Loucy (cell line): Measurements from ENCODE around the gene FADS2.

Source experiments
- H2AFZ ChIP-seq: fragments of 200-600 bp; sonication (generic); 2 replicates; pipeline ENCODE4 v1.6.0; 2016; ENCODE audit warnings: antibody characterized with exemption, mild to moderate bottlenecking, low read length, moderate library complexity
- H3F3A ChIP-seq: fragments of 200-600 bp; 2 replicates; pipeline ENCODE4 v1.6.0; 2016; ENCODE audit warnings: antibody characterized with exemption, low read depth, mild to moderate bottlenecking
- H3K27me3 ChIP-seq: fragments of 200-600 bp; sonication (generic); 2 replicates; pipeline ENCODE4 v1.6.1; 2014; ENCODE audit warnings: low read length, mild to moderate bottlenecking; ENCODE audit not compliant: insufficient read depth, poor library complexity, severe bottlenecking
- H3K36me3 ChIP-seq: fragments of 200-600 bp; sonication (generic); 2 replicates; pipeline ENCODE4 v1.6.1; 2016; ENCODE audit warnings: low read length; ENCODE audit not compliant: insufficient read depth
- H3K4me1 ChIP-seq: fragments of 200-600 bp; sonication (generic); 2 replicates; pipeline ENCODE4 v1.5.1; 2014; ENCODE audit warnings: low read length, mild to moderate bottlenecking; ENCODE audit not compliant: insufficient read depth, poor library complexity, severe bottlenecking
- H3K4me2 ChIP-seq: fragments of 200-600 bp; sonication (generic); 2 replicates; pipeline ENCODE4 v1.6.0; 2014; ENCODE audit warnings: antibody characterized with exemption, low read length, low read depth, mild to moderate bottlenecking; ENCODE audit not compliant: poor library complexity, severe bottlenecking
- H3K4me3 ChIP-seq: fragments of 200-600 bp; sonication (generic); 2 replicates; pipeline ENCODE4 v1.5.1; 2014; ENCODE audit warnings: low read length, mild to moderate bottlenecking, mixed read lengths; ENCODE audit not compliant: poor library complexity, severe bottlenecking
- H3K79me2 ChIP-seq: fragments of 200-600 bp; sonication (generic); 2 replicates; pipeline ENCODE4 v1.6.1; 2014; ENCODE audit warnings: low read length; ENCODE audit not compliant: insufficient read depth
- H3K9ac ChIP-seq: fragments of 200-600 bp; sonication (generic); 2 replicates; pipeline ENCODE4 v1.6.0; 2014; ENCODE audit warnings: mild to moderate bottlenecking, low read depth, low read length, moderate library complexity; ENCODE audit not compliant: poor library complexity, severe bottlenecking
- H3K9me2 ChIP-seq: fragments of 200-600 bp; sonication (generic); replicated peaks from 2 replicates; pipeline ENCODE4 v1.6.1; 2016; ENCODE audit warnings: low read depth, low read length, mixed read lengths
- H3K9me3 ChIP-seq: fragments of 200-600 bp; sonication (generic); 2 replicates; pipeline ENCODE4 v1.6.1; 2014; ENCODE audit warnings: mild to moderate bottlenecking, antibody characterized with exemption, low read length, low read depth; ENCODE audit not compliant: insufficient read depth
- H4K20me1 ChIP-seq: fragments of 200-600 bp; sonication (generic); 2 replicates; pipeline ENCODE4 v1.6.0; 2014; ENCODE audit warnings: antibody characterized with exemption, low read length, mild to moderate bottlenecking; ENCODE audit not compliant: insufficient read depth, poor library complexity, severe bottlenecking
- CTCF ChIP-seq: fragments of 200-600 bp; sonication (generic); conservative IDR thresholded peaks from 2 replicates; pipeline ENCODE4 v1.5.1; 2014; ENCODE audit warnings: mild to moderate bottlenecking, antibody characterized with exemption, low read length
- EZH2phosphoT487 ChIP-seq: fragments of 200-600 bp; IDR thresholded peaks from 2 replicates; pipeline ENCODE4 v1.6.1; 2018; ENCODE audit warnings: antibody characterized with exemption, mild to moderate bottlenecking, moderate library complexity, borderline replicate concordance

Gene FADS2

GRCh38 chr11:61850687-61851086, 22.6 kb downstream of the FADS2 start:
- Histone ChIP-seq H3F3A (no peaks in the 10 kb centered on the region; the same call in 1 of the 2 replicates), H3K4me1 (no peaks in the 10 kb centered on the region), H2AFZ (no peak overlapping the region), H3K27me3 (no peaks in the 10 kb centered on the region), H3K4me2 (no peak overlapping the region), H3K9ac (no peak overlapping the region), H3K9me2 (no peaks in the 10 kb centered on the region), H3K79me2 (peaks cover 36% of the 10 kb centered on the region; the same call in 1 of the 2 replicates), H3K9me3 (no peaks in the 10 kb centered on the region), H4K20me1 (peaks cover 54% of the 10 kb centered on the region), H3K36me3 (peaks cover 97% of the 10 kb centered on the region), H3K4me3 (no peak overlapping the region)
- no peak for TF ChIP-seq EZH2phosphoT487
- no peak for TF ChIP-seq CTCF

- peaks cover 97% of the 10 kb centered on the region for H3K36me3 ChIP-seq
- H3F3A ChIP-seq, result no peaks in the 10 kb centered on the region; the same call in 1 of the 2 replicates
- no peak overlapping the region for H3K9ac ChIP-seq
- H2AFZ ChIP-seq, result no peak overlapping the region
- no peaks in the 10 kb centered on the region for H3K9me2 ChIP-seq
- no peaks in the 10 kb centered on the region for H3K9me3 ChIP-seq
- H3K79me2 ChIP-seq, result peaks cover 32% of the 10 kb centered on the region; the same call in 1 of the 2 replicates
- H3K4me2 ChIP-seq, result no peak overlapping the region
- H4K20me1 ChIP-seq, result peaks cover 56% of the 10 kb centered on the region
- no peaks in the 10 kb centered on the region for H3K4me1 ChIP-seq
- H3K27me3 ChIP-seq, result no peaks in the 10 kb centered on the region
- no peak overlapping the region for H3K4me3 ChIP-seq
- TF ChIP-seq CTCF (no peak), EZH2phosphoT487 (no peak)
Observed at GRCh38 chr11:61851113-61851899, 23.2 kb downstream of the FADS2 start.

- Histone ChIP-seq H3K9me2 (no peaks in the 10 kb centered on the region), H3K79me2 (peaks cover 32% of the 10 kb centered on the region; the same call in 1 of the 2 replicates), H4K20me1 (peaks cover 58% of the 10 kb centered on the region), H3K4me3 (no peak overlapping the region), H2AFZ (no peak overlapping the region), H3K27me3 (no peaks in the 10 kb centered on the region), H3K4me1 (no peaks in the 10 kb centered on the region), H3K9ac (no peak overlapping the region), H3K9me3 (no peaks in the 10 kb centered on the region), H3K36me3 (peaks cover 97% of the 10 kb centered on the region), H3F3A (no peaks in the 10 kb centered on the region; the same call in 1 of the 2 replicates), H3K4me2 (no peak overlapping the region)
- TF ChIP-seq EZH2phosphoT487, result no peak
- TF ChIP-seq CTCF, result no peak
Observed at GRCh38 chr11:61851900-61852295, 23.8 kb downstream of the FADS2 start.
